Fibroblast of mammary gland (primary cell): Measurements from ENCODE around the gene STIM1.

Experiments
- DNase-seq: peaks from one replicate; pipeline ENCODE4 v3.0.0-alpha.2; 2010; ENCODE audit warnings: low read depth
- H3K4me3 ChIP-seq: 2 replicates; pipeline ENCODE4 v1.5.1; 2011; ENCODE audit warnings: low read depth, mild to moderate bottlenecking, low read length, moderate library complexity; ENCODE audit not compliant: control insufficient read depth
- CTCF ChIP-seq: conservative IDR thresholded peaks from 2 replicates; pipeline ENCODE4 v1.5.1; 2011; ENCODE audit warnings: low read depth, low read length, inconsistent platforms; ENCODE audit not compliant: control insufficient read depth, insufficient read depth

The STIM1 gene

GRCh38 chr11:3967695-3968094, 112.2 kb downstream of the STIM1 start:
- H3K4me3 ChIP-seq = no peak overlapping the region
- TF ChIP-seq CTCF = no peak
- peak; percentile 26 for DNase-seq

- no peak for TF ChIP-seq CTCF
- no peak for DNase-seq
- H3K4me3 ChIP-seq = no peak overlapping the region
Measured at GRCh38 chr11:3969200-3969599, 113.7 kb downstream of the STIM1 start.

- no peak overlapping the region for H3K4me3 ChIP-seq
- DNase-seq = no peak
- no peak for TF ChIP-seq CTCF
Measured at GRCh38 chr11:3969613-3970012, 114.1 kb downstream of the STIM1 start.

- no peak for TF ChIP-seq CTCF
- DNase-seq = no peak
Measured at GRCh38 chr11:3970108-3970507, 114.6 kb downstream of the STIM1 start.

GRCh38 chr11:3971756-3972404, 116.4 kb downstream of the STIM1 start:
- no peak overlapping the region for H3K4me3 ChIP-seq
- peak; percentile 56 for DNase-seq
- TF ChIP-seq CTCF = peak; percentile 33

More at GRCh38 chr11:3970108-3970507, 114.6 kb downstream of the STIM1 start:
- no peak overlapping the region for H3K4me3 ChIP-seq

GRCh38 chr11:3972431-3972830, 117.0 kb downstream of the STIM1 start:
- no peak for DNase-seq
- TF ChIP-seq CTCF = no peak
- no peak overlapping the region for H3K4me3 ChIP-seq

- no peak overlapping the region for H3K4me3 ChIP-seq
- TF ChIP-seq CTCF = no peak
- DNase-seq = no peak
Measured at GRCh38 chr11:3977078-3977477, 121.6 kb downstream of the STIM1 start.
